Neutrophil (primary cell): ENCODE measurements around the gene ANO2.

Experiments
- H3K27ac ChIP-seq: fragments of 200-600 bp; sonication (generic); 2 replicates; pipeline ENCODE4 v1.5.1; 2016; ENCODE audit warnings: mild to moderate bottlenecking, moderate library complexity
- H3K27me3 ChIP-seq: fragments of 200-600 bp; sonication (generic); 2 replicates; pipeline ENCODE4 v1.6.0; 2016; ENCODE audit warnings: mild to moderate bottlenecking
- H3K36me3 ChIP-seq: fragments of 200-600 bp; sonication (generic); 2 replicates; pipeline ENCODE4 v1.5.1; 2017
- H3K4me1 ChIP-seq, 2 experiments: fragments of 200-600 bp in 1 of 2; sonication (generic) in 1 of 2; 1 replicate in 1 of 2; 2 replicates in 1 of 2; pipeline versions ENCODE4 v1.5.1 to v1.6.1; 2013 to 2016; ENCODE audit warnings: low read depth in 1 of 2, low read length in 1 of 2, mild to moderate bottlenecking in 1 of 2, moderate library complexity in 1 of 2; ENCODE audit not compliant: control insufficient read depth in 1 of 2, insufficient read depth in 1 of 2
- H3K4me3 ChIP-seq, 2 experiments: fragments of 200-600 bp in 1 of 2; sonication (generic) in 1 of 2; 1 replicate in 1 of 2; 2 replicates in 1 of 2; pipeline ENCODE4 v1.5.1; 2013 to 2016; ENCODE audit warnings: low read depth in 1 of 2, low read length in 1 of 2, mild to moderate bottlenecking in 1 of 2, moderate library complexity in 1 of 2
- H3K9me3 ChIP-seq: fragments of 200-600 bp; sonication (generic); 2 replicates; pipeline ENCODE4 v1.5.1; 2016
- CTCF ChIP-seq: fragments of 200-600 bp; sonication (generic); IDR thresholded peaks from 2 replicates; pipeline ENCODE4 v1.5.1; 2016; ENCODE audit warnings: antibody characterized with exemption

Gene ANO2

GRCh38 chr12:5692850-5693249, 252.2 kb downstream of the ANO2 start:
- Histone ChIP-seq H3K9me3 (no peaks in the 10 kb centered on the region), H3K27ac (no peak overlapping the region), H3K4me1 (no peaks in the 10 kb centered on the region), H3K4me3 (no peak overlapping the region), H3K27me3 (no peaks in the 10 kb centered on the region), H3K36me3 (no peaks in the 10 kb centered on the region)
- no peak for TF ChIP-seq CTCF

- Histone ChIP-seq H3K4me3 (no peak overlapping the region), H3K27ac (no peak overlapping the region), H3K36me3 (no peaks in the 10 kb centered on the region), H3K9me3 (no peaks in the 10 kb centered on the region), H3K27me3 (no peaks in the 10 kb centered on the region), H3K4me1 (no peaks in the 10 kb centered on the region)
- TF ChIP-seq CTCF, result no peak
Measured at GRCh38 chr12:5691943-5692342, 253.1 kb downstream of the ANO2 start.

- Histone ChIP-seq H3K4me1 (no peaks in the 10 kb centered on the region), H3K27me3 (no peaks in the 10 kb centered on the region), H3K4me3 (no peak overlapping the region), H3K9me3 (no peaks in the 10 kb centered on the region), H3K36me3 (no peaks in the 10 kb centered on the region), H3K27ac (no peak overlapping the region)
- no peak for TF ChIP-seq CTCF
Measured at GRCh38 chr12:5690240-5690639, 254.8 kb downstream of the ANO2 start.

- TF ChIP-seq CTCF, result no peak
- H3K27ac ChIP-seq, result no peak overlapping the region
- H3K4me1 ChIP-seq, result no peaks in the 10 kb centered on the region
Measured at GRCh38 chr12:5689773-5690172, 255.3 kb downstream of the ANO2 start.

GRCh38 chr12:5688226-5688625, 256.8 kb downstream of the ANO2 start:
- Histone ChIP-seq H3K27me3 (no peaks in the 10 kb centered on the region), H3K9me3 (no peaks in the 10 kb centered on the region), H3K4me1 (no peaks in the 10 kb centered on the region), H3K27ac (no peak overlapping the region), H3K4me3 (no peak overlapping the region), H3K36me3 (no peaks in the 10 kb centered on the region)
- TF ChIP-seq CTCF, result no peak

More at GRCh38 chr12:5689773-5690172, 255.3 kb downstream of the ANO2 start:
- Histone ChIP-seq H3K36me3 (no peaks in the 10 kb centered on the region), H3K27me3 (no peaks in the 10 kb centered on the region), H3K4me3 (no peak overlapping the region), H3K9me3 (no peaks in the 10 kb centered on the region)

- Histone ChIP-seq H3K36me3 (no peaks in the 10 kb centered on the region), H3K27me3 (no peaks in the 10 kb centered on the region), H3K4me1 (no peaks in the 10 kb centered on the region), H3K27ac (no peak overlapping the region), H3K9me3 (no peaks in the 10 kb centered on the region), H3K4me3 (no peak overlapping the region)
- TF ChIP-seq CTCF, result no peak
Measured at GRCh38 chr12:5685935-5686334, 259.1 kb downstream of the ANO2 start.
